ENCODE results near the gene MINPP1.

MINPP1 gene

DNA sequence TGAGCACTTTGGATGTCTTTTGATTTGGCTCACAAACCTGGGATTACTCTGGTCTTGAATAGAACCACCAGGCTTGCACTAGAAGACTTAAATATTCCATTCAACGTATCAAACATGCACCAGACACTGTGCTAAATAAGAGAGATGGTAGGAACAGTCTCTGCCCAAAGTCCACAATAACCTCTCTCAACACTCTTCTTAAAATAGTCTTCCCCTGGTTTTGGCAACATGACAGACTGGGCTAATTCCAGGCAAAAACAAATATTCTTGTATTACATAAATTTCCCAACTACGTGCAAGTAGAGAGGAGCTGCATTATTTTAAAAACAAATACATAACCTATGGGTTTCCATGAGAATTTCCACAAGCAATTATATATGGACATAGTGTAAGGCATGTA lies 90.2 kb downstream of the MINPP1 start:
- TF ChIP-seq, protein P1, sequence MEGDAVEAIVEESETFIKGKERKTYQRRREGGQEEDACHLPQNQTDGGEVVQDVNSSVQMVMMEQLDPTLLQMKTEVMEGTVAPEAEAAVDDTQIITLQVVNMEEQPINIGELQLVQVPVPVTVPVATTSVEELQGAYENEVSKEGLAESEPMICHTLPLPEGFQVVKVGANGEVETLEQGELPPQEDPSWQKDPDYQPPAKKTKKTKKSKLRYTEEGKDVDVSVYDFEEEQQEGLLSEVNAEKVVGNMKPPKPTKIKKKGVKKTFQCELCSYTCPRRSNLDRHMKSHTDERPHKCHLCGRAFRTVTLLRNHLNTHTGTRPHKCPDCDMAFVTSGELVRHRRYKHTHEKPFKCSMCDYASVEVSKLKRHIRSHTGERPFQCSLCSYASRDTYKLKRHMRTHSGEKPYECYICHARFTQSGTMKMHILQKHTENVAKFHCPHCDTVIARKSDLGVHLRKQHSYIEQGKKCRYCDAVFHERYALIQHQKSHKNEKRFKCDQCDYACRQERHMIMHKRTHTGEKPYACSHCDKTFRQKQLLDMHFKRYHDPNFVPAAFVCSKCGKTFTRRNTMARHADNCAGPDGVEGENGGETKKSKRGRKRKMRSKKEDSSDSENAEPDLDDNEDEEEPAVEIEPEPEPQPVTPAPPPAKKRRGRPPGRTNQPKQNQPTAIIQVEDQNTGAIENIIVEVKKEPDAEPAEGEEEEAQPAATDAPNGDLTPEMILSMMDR (IDR thresholded peaks at IDR 0.05; ENCODE audit: control insufficient read depth, insufficient read depth, low read depth, low read length, missing control alignments) = no peak
- no peak for DNase-seq (ENCODE audit: low read depth)
- H3K4me3 ChIP-seq (ENCODE audit: control insufficient read depth, low read depth, low read length) = no peak overlapping the region

- H3K4me3 ChIP-seq (ENCODE audit: control insufficient read depth, low read depth, low read length) = no peak overlapping the region
- TF ChIP-seq, protein P1 (IDR thresholded peaks at IDR 0.05; ENCODE audit: control insufficient read depth, insufficient read depth, low read depth, low read length, missing control alignments) = no peak
- no peak for DNase-seq (ENCODE audit: low read depth)
Measured at GRCh38 chr10:87596351-87596750, 91.7 kb downstream of the MINPP1 start.

GRCh38 chr10:87598700-87599099 lies 94.0 kb downstream of the MINPP1 start:
- no peak overlapping the region for H3K4me3 ChIP-seq (ENCODE audit: control insufficient read depth, low read depth, low read length)
- TF ChIP-seq, protein P1 (IDR thresholded peaks at IDR 0.05; ENCODE audit: control insufficient read depth, insufficient read depth, low read depth, low read length, missing control alignments) = no peak
- no peak for DNase-seq (ENCODE audit: low read depth)

GRCh38 chr10:87600581-87600980 lies 95.9 kb downstream of the MINPP1 start:
- no peak for DNase-seq (ENCODE audit: low read depth)
- TF ChIP-seq, protein P1 (IDR thresholded peaks at IDR 0.05; ENCODE audit: control insufficient read depth, insufficient read depth, low read depth, low read length, missing control alignments) = no peak

More at GRCh38 chr10:87600581-87600980, 95.9 kb downstream of the MINPP1 start:
- no peak overlapping the region for H3K4me3 ChIP-seq (ENCODE audit: control insufficient read depth, low read depth, low read length)
